Keratinocyte (primary cell): ENCODE data around the gene SLC66A1.

Experiments used
- CTCF ChIP-seq, 3 experiments: IDR thresholded peaks in 1 of 3; conservative IDR thresholded peaks in 1 of 3; optimal IDR thresholded peaks in 1 of 3; 2 replicates in 2 of 3; 3 replicates in 1 of 3; pipeline versions ENCODE3 to v1.5.1; 2011; ENCODE audit warnings: low read length in 3 of 3, mild to moderate bottlenecking in 3 of 3, moderate library complexity in 2 of 3, control low read depth in 1 of 3, inconsistent platforms in 1 of 3; ENCODE audit not compliant: insufficient read depth in 2 of 3; ENCODE audit errors: extremely low read depth in 1 of 3
- EZH2 ChIP-seq: IDR thresholded peaks from one replicate; pipeline ENCODE4 v1.6.1; 2012; ENCODE audit warnings: inconsistent platforms, mild to moderate bottlenecking, low read length, moderate library complexity

GRCh38 chr1:19353596-19353995 lies 41.5 kb downstream of the SLC66A1 start:
- no peak for TF ChIP-seq CTCF (optimal IDR thresholded peaks at IDR 0.05 in 1 of 3, IDR thresholded peaks at IDR 0.05 in 1 of 3, conservative IDR thresholded peaks at IDR 0.05 in 1 of 3; ENCODE audit: extremely low read depth in 1 of 3, insufficient read depth in 2 of 3, low read length in 3 of 3)
- TF ChIP-seq EZH2 = no peak
